GM18507 (cell line): Measurements from ENCODE around the gene CNNM4.
A peak's percentile ranks its signal among the peaks of the same experiment; 100 is the strongest.

Experiments used
- DNase-seq: peaks from one replicate; pipeline ENCODE4 v3.0.0; 2011; ENCODE audit warnings: low read depth; ENCODE audit not compliant: insufficient read length; ENCODE audit errors: extremely low spot score
- FAIRE-seq: peaks from 2 replicates; lab custom pipeline; 2011; peaks lifted over from hg19 to GRCh38; lab: Jason Lieb, UNC

CNNM4 gene

GRCh38 chr2:96843538-96844268 lies 83.0 kb downstream of the CNNM4 start, which contains the start of gene ANKRD23:
Gene ANKRD23, minus strand, starts transcription at chr2:96844021. Its CDS starts 29 bp downstream, at chr2:96843992.
- FAIRE-seq, result no peak
- DNase-seq, result no peak

- FAIRE-seq (no peak), DNase-seq (no peak)
Measured at GRCh38 chr2:96844405-96844808, 83.7 kb downstream of the CNNM4 start.

DNA sequence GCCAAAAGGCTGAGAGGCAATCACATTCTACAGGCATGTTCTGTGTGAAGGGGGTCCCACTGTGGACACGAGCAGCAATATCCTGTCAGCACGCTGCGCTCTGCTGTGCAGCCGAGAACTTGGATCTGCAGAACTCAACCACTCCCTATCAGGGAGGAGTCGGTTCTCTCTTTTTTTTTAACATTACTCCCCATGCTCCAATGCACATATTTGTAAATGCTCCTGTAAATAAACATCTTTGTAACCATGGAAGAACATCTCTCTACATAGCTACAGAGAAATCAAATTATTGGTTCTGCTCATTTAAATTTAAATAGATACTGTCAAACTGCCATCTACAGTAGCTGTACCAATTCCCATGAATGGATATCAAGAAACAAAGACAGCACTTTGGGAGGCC lies 86.1 kb downstream of the CNNM4 start:
- no peak for FAIRE-seq
- no peak for DNase-seq

- DNase-seq (no peak), FAIRE-seq (no peak)
Measured at GRCh38 chr2:96847586-96847985, 86.9 kb downstream of the CNNM4 start.

GRCh38 chr2:96848264-96848663 lies 87.6 kb downstream of the CNNM4 start:
- FAIRE-seq (no peak), DNase-seq (no peak)

DNA sequence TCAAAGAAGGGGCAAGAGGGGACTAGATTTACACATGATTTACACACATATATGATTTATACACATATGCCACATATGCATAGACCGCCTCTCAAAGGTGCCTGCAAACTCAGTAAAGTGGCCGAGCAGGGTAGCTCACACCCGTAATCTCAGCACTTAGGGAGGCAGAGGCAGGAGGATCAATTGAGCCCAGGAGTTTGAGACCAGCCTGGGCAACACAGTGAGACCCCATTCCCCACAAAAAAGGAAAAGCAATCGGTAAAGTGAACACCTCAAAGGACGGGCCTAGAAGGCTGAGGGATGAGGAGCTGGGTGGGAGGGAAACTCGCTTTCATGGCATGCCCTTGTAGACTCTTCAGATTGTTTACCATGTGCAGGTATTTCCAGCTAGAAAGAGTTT lies 92.0 kb downstream of the CNNM4 start:
- FAIRE-seq (no peak), DNase-seq (no peak)

DNA sequence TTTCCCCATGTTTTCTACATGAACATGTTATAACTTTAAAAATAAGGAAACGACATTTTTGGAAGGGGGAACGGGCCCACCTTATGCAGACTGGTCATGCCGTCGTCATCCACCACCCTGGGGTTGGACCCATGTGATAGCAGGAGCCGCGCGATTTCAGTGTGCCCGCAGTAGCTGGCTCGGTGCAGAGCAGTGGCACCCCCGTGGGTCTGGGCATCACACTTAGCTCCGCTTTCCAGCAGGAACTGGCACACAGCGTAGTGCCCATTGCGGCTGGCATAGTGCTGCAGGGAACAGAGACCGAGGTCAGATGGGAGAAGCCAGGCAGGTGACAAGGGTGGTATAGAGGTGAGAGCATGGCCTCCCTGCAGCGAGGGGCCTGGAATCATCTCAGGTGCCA lies 92.6 kb downstream of the CNNM4 start:
- FAIRE-seq (no peak), DNase-seq (no peak)

GRCh38 chr2:96856776-96857666 lies 96.3 kb downstream of the CNNM4 start:
- FAIRE-seq, result peak; percentile 68

GRCh38 chr2:96857667-96858372 lies 97.1 kb downstream of the CNNM4 start, which contains the start of gene ANKRD39:
Gene ANKRD39, minus strand, starts transcription at chr2:96858016. Its CDS starts 29 bp downstream, at chr2:96857987.
- peak; percentile 95 for FAIRE-seq
- peak; percentile 98 for DNase-seq

More at GRCh38 chr2:96856776-96857666, 96.3 kb downstream of the CNNM4 start:
- no peak for DNase-seq

DNA sequence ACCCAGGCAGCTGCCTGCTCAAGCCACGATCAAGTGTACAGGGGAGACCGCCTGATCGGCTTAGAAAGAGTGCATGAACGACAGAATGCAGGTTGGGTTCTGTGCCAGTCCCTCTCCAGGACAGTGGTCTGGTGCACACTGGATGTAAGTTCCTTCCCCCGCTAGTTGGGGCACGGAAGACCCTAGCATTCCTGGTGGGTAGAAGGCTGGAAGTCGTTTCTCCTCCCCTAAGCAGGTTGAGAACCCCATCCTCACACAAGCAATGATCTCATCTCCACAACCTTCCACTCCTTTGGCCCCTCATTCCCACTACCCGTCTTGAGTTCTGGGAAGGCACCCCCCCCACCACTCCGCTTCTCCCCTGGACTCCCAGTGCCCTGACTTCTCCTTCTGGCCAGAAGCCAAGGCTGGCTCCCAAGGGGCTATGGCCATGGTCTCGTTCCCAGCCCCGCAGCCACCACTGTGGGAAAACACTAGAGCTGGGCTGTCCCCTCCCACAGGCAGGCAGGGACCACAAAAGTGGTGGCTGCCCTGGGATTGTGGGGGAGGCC lies 98.5 kb downstream of the CNNM4 start:
- no peak for DNase-seq
- FAIRE-seq, result no peak

DNA sequence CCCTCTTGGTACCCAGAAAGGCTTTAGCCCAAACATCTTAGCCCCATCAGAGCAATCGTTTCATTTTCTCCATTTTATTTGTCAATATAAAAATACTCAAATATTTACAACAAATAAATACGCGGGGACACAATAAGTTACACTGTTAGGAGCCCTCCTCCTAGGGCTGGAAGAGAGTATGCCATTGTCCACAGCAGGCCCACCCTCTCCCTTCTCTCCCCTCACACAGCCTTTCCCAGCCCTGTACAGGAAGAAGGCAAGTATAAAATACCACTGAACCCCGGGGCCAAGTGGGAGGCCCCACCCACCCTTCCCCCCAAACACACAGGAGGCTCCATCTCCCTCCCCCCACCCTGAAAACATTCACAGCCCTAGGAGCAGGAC lies 99.0 kb downstream of the CNNM4 start:
- DNase-seq (no peak), FAIRE-seq (no peak)

DNA sequence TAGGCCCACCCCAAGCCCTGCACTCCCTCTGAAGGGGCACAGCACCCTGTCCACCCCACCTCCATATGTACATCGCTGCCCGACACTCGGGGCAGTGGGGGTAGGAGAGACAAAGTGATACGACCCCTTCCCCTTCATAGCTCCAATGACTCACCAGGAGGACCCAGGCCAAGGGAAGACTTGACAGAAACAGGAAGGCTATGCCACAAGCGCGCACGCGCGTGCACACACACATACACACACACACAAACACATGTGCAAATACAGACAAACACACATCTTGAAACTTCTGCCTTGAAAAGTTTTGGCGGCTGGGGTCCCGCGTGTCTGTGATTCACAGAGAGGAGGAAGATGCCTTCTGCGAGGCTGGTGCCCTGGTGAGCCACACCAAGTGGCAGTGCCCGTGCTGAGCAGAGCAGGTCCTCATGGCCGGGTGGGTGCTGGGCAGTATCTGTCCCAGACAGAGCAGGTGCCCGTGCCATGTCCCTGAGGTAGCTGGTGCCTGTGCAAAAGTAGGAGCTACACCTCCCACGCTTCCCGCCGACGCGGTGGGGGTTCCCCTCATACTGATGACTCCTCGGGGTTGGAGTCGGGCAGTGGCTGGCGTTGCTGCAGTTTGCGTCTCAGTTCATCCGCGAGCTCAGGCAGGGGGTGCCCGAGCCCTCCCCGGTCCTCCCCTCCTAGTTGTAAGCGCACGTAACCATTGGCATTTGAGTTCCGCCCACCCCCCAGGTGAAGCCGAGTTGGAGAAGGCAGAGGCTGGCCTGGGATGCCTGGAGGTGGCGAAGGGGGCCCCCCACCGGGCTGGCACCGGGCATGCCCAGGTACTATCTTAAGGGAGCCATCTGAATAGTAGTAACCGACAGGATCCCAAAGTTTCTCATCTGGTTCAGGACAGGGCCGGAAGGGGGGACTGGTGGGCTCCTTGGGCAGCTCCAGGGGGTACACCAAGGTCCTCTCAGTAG lies 99.6 kb downstream of the CNNM4 start:
- FAIRE-seq (no peak), DNase-seq (no peak)

GRCh38 chr2:96861074-96861473 lies 100.4 kb downstream of the CNNM4 start:
- DNase-seq (no peak), FAIRE-seq (no peak)
